ENCODE results near the gene MPO.

The MPO gene

DNA sequence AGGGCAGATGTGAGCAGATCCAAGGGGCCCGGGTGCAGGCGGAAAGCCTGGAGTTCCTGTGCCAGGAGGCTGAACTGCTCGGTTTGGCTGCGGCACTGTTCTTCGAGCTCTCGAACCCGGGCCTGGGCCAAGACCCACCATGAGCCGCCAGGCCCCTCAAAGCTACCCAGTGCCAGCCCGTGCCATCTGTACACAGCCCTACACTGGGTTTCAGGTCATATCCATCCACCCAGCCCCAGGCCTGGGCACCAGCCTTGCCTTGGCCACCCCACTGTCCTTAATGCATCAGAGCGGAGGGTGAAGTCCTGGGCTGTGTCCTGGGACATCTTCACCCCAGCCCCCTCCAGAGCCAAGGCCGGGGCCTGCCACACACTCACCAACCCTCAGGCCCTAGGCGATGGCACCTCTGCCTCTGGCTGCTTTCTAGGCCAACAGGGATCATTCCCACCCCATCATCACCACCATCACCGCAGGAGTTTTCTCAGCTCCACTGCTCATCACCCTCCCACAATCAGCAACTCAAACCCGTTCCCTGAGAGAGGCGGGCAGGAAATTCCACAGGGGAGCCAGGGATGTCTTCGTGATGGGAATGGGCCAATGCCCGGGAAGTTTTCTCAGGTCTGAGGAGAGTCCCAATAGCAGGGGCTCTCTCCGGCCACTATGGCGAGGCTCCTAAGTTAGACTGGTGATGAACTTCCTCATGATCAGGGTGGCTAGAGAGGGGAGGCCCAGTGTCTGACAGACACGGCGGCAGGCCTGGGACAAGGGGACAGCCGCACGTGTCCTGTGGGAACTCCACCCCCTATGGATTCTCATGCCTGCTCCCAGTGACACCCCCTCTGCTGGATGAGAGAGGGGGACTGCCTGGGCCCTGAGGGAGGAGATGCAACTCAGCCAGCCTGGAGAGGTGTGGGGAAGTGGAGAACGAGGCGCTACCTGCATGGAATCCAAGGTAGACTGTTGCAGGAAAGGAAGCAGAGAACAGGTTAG, 38.7 kb upstream of the MPO start:
- DNase-seq: no peak

- DNase-seq: no peak
These were observed 38.0 kb upstream of the MPO start for GRCh38 chr17:58318627-58319172.

DNA sequence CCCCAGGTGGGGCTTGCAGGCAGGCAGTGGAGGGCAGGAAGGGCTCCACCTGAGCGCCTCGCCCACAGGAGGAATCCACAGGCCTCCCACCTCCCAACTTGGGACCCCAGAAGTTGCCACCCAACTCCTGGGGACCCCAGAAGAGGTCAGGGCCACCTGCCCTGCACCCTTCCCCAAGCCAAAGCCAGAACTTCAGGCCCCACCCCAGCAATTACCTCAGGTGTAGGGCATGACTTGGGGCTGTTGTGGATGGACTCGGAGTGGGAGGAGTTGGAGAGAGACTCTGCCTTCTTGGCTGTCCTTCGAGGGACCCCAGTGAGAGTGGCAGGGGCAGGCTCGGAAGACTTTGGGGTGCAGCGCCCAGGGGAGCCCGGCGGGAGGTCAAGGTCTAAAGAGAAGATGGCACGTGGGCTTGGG, 37.3 kb upstream of the MPO start:
- DNase-seq: peak in 1 of 5 donors; percentile 6

DNA sequence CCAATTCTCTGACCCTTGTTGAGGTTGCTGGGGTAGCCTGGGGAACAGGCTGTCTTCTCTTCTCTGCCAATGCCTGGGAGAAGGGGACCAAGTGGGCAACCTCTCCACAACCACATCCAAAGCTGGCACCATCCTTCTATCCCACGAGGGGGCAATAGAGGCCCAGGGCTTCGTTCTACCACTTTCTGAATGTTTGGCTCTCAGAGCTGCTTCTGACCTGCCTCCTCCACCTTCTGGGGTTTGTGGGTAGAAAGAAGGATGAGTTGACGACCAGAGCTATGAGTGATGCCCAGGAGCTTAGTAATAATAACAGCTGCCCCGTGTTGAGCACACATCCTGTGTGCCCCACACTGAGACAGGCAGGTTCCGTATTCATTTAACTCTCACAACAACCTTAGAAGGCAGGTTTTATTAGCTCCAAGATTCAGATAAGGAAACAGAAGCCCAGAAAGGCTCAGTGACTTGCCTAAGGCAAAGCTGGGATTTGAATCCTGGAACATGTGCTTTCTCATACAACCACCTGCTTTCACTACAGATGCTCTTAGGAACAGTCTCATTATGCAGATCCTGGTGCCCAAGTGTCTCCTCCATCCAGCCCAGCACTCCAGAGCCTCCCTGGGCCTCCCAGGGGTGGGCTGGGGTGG, 36.8 kb upstream of the MPO start:
- peak in 4 of 5 donors; percentile 51 to 84 (median 66) for DNase-seq

DNA sequence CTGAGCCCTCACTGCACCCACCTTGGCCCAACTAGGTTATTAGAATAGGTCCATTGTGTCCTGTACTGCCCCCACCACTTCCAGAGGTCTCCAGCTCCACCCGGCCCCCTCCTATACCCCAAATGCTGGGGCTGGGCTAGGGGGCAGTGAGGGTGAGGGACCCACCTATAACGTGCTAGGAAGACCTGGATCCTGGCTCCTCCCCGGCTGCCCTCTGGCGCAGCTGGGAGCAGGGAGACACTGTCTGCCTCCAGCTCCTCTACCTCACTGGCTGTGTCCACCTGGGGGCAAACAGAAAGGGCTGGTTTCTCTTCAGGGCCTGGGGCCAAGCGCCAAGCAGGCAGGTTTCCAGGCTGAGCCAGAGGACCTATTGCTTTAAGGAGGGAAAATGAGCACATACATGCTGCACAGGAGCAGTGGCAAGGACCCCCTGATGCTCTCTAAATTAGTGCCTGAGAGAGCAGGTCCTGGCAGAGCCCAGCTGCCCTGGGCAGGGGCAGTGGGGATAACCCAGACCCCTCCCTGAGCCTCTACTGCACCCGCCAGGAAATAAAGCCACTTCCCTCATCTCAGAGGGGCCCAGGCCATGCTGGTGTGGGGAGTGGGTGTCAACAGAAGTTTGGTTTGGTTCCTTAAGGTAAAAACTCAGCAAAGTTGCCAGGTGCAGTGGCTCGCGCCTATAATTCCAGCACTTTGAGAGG, 35.7 kb upstream of the MPO start:
- peak in 1 of 5 donors; percentile 6 for DNase-seq

DNA sequence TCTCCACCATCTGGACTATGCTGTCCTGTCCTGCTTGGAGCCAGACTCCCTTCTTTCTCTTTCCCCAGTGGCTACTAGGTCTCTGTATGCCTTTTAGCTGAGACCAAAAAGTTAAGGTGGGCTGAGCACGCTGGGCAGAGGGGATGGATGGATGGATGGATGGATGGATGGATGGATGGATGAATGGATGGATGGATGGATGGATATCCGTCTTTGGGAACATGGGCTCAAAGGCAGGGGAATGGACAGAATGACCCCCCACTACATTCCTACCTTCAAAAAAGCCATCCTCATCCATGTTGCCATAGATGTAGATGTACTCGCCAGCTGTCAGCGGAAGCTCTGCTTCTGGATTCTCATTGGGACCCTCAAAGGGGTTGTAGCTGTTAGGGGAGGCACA, 35.0 kb upstream of the MPO start:
- no peak for DNase-seq

- DNase-seq: no peak
These were observed 34.6 kb upstream of the MPO start for GRCh38 chr17:58315281-58315711.

GRCh38 chr17:58314706-58315015, 33.9 kb upstream of the MPO start:
- no peak for DNase-seq

- DNase-seq: no peak
These were observed 33.3 kb upstream of the MPO start for GRCh38 chr17:58313815-58314705.

DNA sequence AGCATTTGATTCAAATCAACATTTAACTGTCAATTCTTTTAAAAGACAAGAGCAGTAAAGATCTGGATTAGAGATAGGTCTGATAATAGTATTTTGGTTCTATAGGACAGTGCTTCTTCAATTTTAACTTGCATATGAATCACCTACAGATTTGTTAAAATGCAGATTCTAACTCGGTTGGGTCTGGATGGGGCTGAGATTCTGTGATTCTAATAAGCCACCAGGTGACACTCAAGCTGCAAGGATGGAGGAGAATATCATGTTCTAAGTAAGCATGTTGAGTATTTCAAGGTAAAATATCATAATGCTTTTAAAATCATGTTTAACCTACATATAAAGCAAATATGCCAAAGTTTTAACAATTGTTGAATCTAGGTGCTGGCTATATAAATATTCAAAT, 32.1 kb upstream of the MPO start:
- DNase-seq: no peak

GRCh38 chr17:58312021-58312630, 31.4 kb upstream of the MPO start:
- DNase-seq: peak in 1 of 5 donors; percentile 10

DNA sequence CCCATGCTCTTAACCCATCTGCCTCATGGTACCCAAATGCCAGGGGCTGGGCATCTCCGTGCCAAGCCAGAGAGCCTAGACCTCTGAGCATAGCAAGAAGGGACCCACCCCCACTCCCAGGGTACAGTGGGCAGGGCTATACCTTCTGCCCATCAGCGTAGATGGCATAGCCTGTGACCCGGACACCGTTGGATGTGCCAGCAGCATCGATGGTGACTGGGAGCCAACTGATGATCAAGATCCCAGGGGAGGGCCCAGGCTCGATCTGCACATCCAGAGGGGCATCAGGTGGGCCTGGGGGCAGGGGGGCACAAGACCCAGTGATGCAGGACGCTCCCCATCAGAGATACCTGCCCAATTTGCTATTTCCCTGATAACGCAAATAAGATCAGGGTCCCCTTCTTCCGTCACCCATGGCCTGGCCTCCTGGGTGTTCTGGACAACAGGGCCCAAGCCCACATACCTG, 30.7 kb upstream of the MPO start:
- no peak for DNase-seq

DNA sequence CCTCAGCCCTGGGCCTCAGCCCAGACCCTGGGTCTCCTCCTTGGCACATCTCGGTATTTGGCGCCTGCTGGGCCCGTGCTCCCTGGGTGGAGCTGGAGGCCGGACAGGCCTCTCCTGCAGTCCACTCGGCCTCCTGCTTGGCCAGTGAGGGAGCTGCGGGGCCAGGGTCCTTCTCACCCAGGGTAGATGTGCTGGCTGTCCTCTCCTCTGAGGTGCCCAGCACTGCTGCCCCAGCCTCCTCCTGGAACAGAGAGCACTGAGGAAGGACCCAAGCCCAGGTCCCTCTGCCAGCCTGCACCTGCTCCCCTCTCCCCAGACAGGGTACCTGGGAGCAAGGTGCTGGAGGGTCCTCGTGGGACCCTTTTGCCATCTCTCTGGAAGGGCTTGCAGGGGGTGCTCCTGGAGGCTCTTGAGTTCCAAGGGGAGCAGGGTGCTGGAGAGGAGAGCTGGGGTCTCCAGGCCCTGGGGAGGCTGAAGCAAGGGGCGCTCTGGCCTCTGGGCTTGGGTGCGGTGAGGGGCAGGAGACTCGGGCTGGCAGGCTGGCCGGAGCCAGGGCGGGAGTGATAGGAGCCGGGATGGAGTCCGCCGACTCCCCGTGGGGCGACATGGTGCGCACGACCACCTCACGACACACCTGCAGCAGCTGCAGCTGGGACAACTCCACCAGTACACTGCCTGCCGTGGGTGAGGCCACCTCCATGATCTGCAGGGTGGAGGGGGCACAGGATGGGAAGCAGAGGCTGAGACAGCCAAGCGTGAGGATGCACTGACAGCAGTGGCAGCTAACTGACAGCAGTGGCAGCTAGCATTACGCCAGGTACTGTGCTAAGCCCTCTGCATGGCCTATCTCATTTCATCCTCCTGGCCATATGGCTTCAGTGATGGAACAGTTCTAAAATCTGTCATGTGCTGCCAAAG, 30.0 kb upstream of the MPO start:
- no peak for DNase-seq

GRCh38 chr17:58309918-58310259, 29.2 kb upstream of the MPO start:
- DNase-seq: no peak

DNA sequence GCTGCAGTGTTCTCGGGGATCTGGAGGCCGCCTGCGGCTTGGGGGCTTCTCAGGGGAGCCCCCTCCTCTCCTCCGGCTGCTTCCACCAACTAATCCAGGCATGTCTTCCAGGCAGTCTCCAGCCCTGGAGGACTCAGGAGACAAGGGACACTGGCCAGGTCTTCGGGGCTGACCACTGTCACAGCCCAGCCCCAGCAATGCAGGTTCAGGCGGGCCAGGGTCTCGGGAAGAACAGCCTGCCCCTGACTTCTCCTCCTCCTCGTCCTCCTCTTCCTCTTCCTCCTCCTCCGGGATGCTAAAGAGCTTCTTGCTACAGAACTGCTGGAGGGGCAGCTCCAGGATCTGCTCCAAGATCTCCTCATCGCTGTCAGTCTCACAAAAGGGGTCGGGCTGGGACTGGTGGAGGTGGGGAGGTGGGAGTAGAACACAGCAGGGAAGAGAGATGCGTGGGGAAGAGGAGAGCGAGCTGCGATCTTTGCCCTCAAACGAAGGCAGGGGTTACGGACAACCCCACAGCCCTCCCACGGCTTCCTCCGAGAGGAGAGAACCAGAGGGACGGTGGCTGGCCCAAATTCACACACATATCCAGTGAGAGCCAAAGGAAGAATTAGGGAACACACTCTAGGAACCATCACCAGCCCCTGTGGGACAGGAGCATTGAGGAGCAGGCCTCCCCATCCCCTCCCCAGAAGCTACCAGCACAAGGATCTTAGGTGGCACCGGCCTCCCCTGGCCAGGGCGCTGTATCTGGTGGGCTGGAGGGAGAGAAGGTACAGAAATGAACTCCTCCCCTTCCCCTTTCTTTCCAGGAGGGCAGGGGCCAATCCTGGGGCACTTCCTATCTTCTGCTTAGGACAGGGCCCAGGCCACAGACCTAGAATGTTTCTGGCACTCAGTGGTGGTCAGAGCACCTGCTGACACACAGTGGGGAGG, 28.5 kb upstream of the MPO start:
- DNase-seq: no peak

GRCh38 chr17:58308173-58308984, 27.6 kb upstream of the MPO start:
- DNase-seq: no peak

DNA sequence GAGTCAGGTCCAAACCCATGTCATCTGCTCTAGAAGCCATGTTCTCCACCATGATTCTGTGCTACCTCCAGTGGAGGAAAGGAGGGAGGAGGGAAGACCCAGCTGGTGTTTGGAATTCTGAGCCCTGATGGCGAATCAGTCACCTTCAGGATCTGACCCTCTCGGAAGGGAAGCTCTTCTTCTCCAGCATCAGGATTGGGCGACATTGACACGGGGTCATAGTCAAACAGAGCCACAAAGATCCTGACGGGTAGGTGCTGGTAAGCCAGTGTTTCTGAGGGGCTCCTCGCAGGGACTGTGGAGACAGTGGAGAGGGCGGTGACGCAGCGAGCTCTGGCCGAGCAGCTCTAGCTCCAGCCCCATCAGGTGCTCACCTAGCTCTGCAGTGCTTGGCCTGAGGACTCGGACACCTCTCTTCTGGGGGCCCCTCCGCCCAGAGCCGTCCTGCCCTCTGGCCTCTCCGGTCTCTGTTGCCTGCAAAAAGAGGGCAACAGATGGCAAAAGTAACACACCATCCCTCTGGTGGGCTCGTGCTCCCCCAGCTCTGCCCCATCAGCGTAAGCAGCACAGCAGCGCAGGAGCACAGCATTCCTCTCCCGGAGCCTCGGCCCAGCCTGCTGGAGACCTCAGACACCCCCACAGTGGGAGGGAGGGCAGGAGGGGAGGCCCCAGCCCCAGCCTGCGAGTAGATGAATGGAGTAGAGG, 26.9 kb upstream of the MPO start:
- no peak for DNase-seq

All from T-helper 1 cell (primary cell).